22Rv1 (cell line): ENCODE data around the gene RETREG1.

Experiments
- ZFX ChIP-seq: fragments of 450-650 bp; IDR thresholded peaks from 2 replicates; pipeline ENCODE4 v1.6.1; 2017; ENCODE audit warnings: antibody characterized with exemption, borderline replicate concordance
- TF ChIP-seq, protein P1 (sequence below): fragments of 450-650 bp; IDR thresholded peaks from 2 replicates; pipeline ENCODE4 v1.5.1; 2017; ENCODE audit warnings: mild to moderate bottlenecking

DNA sequence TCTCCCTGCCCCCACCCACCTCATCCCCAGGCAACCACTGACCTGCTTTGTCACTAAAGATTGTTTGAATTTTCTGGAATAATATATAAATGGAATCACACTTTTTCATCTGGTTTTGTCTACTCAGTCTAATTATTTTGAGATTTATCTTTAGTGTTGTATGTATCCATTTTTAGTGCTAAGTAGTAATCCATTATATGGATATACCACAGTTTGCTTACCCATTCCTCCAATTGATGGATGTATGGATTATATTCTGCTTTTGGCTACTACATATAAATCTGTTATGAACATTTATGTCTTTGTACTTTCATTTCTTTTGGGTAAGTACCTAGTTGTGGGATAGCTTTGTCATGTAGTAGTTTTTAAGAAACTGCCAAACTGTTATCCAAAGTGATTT, 136.7 kb downstream of the RETREG1 start:
- TF ChIP-seq, protein P1, sequence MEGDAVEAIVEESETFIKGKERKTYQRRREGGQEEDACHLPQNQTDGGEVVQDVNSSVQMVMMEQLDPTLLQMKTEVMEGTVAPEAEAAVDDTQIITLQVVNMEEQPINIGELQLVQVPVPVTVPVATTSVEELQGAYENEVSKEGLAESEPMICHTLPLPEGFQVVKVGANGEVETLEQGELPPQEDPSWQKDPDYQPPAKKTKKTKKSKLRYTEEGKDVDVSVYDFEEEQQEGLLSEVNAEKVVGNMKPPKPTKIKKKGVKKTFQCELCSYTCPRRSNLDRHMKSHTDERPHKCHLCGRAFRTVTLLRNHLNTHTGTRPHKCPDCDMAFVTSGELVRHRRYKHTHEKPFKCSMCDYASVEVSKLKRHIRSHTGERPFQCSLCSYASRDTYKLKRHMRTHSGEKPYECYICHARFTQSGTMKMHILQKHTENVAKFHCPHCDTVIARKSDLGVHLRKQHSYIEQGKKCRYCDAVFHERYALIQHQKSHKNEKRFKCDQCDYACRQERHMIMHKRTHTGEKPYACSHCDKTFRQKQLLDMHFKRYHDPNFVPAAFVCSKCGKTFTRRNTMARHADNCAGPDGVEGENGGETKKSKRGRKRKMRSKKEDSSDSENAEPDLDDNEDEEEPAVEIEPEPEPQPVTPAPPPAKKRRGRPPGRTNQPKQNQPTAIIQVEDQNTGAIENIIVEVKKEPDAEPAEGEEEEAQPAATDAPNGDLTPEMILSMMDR, result no peak
- TF ChIP-seq ZFX, result no peak
